ENCODE data around the gene C10orf143.

DNA sequence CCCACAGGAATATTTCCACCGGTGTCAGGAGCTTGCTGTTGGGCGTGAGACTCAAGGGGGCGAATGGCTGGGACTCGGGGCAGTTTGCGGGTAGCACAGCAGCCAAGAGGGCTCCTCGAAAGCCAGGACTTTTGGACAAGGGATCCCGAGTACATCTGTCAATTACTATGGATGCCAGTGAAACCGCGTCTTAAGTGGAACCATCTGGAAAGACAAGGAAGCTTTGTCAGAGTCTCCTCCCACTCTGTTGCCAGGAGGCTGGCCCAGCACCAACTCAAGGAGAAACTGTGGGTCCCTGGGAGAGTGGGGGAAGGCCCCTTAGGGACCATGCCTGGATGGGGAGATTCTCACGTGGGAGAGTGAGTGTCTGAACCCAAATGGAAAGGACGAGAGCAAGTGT, 57.1 kb downstream of the C10orf143 start:
- TF ChIP-seq, protein P1, sequence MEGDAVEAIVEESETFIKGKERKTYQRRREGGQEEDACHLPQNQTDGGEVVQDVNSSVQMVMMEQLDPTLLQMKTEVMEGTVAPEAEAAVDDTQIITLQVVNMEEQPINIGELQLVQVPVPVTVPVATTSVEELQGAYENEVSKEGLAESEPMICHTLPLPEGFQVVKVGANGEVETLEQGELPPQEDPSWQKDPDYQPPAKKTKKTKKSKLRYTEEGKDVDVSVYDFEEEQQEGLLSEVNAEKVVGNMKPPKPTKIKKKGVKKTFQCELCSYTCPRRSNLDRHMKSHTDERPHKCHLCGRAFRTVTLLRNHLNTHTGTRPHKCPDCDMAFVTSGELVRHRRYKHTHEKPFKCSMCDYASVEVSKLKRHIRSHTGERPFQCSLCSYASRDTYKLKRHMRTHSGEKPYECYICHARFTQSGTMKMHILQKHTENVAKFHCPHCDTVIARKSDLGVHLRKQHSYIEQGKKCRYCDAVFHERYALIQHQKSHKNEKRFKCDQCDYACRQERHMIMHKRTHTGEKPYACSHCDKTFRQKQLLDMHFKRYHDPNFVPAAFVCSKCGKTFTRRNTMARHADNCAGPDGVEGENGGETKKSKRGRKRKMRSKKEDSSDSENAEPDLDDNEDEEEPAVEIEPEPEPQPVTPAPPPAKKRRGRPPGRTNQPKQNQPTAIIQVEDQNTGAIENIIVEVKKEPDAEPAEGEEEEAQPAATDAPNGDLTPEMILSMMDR (IDR thresholded peaks at IDR 0.05) = no peak
- TF ChIP-seq POLR2A (IDR thresholded peaks at IDR 0.05) = no peak
